Heart left ventricle (tissue), 13 donors: ENCODE results near the gene AKAP10.

ENCODE experiments used
- CTCF ChIP-seq, 12 donors: fragments of 200-600 bp; sonication (generic) in 4 of 12; IDR thresholded peaks; one replicate each; pipeline versions ENCODE4 v1.5.0 to v1.8.0; 2018 to 2022; ENCODE audit warnings: antibody characterized with exemption in 12 of 12, mild to moderate bottlenecking in 5 of 12
- POLR2A ChIP-seq, 2 donors: fragments of 450-650 bp; IDR thresholded peaks; one replicate each; pipeline ENCODE4 v1.6.1; 2017; ENCODE audit warnings: antibody characterized with exemption in 2 of 2, mild to moderate bottlenecking in 2 of 2, moderate library complexity in 2 of 2
- donor health status: ischemic (EF 13 %, LVEDD 7.1; RV severe dilation, severe dysfunction).
- donor health status: DM: no; HTN: yes; CAD: no.
- donor health status: DM: no; HTN: no; CAD: no.
- donor health status: ischemic (EF 25% LVEDD 6.9; RV normal size, moderate dysfunction).
- donor health status: ischemic (EF 25% LVEDD 5.7; RV mildly dilated, moderate dysfunction).
- donor health status: ischemic (EF 35%, LVEDD 5.7; RV mildly dilated, moderate dysfunction).
- donor health status: nonischemic (EF 11% LVEDD 7.7; RV severe dilation, severe dysfunction).
- donor health status: DM: yes; HTN: yes; CAD: no.
- donor health status: PGD.
- donor health status: ischemic (EF 29% LVEDD 5.4; RV normal size, mild dysfunction).
- donor health status: nonischemic (EF 23%, LVEDD 6.1; RV moderate dilation, normal function).

- TF ChIP-seq POLR2A (IDR thresholded peaks at IDR 0.05) (no peak), CTCF (IDR thresholded peaks at IDR 0.05) (no peak)
These were observed 49.3 kb upstream of the AKAP10 start for GRCh38 chr17:20026960-20027359.
